Neural progenitor cell (in vitro differentiated cells): Measurements from ENCODE around the gene STK39. TPM values are rescaled to one million over a fixed set of nuclear protein-coding genes. Genes with fewer than 3 reads are reported as not detected.

Source experiments
- DNase-seq: peaks from one replicate; pipeline ENCODE4 v3.0.0-alpha.2; 2016; ENCODE audit warnings: low spot score
- H2AFZ ChIP-seq: fragments of 200-600 bp; sonication (generic); replicated peaks from 2 replicates; pipeline ENCODE4 v1.6.1; 2016; ENCODE audit warnings: antibody characterized with exemption
- H3F3A ChIP-seq: fragments of 200-600 bp; sonication (generic); 2 replicates; pipeline ENCODE4 v1.6.1; 2016; ENCODE audit warnings: antibody characterized with exemption, low read depth
- H3K27ac ChIP-seq: fragments of 200-600 bp; sonication (generic); 2 replicates; pipeline ENCODE4 v1.5.1; 2016; ENCODE audit warnings: mild to moderate bottlenecking
- H3K27me3 ChIP-seq: fragments of 200-600 bp; sonication (generic); 2 replicates; pipeline ENCODE4 v1.6.1; 2016; ENCODE audit warnings: mild to moderate bottlenecking, moderate library complexity
- H3K36me3 ChIP-seq: fragments of 200-600 bp; sonication (generic); 2 replicates; pipeline ENCODE4 v1.5.1; 2016
- H3K4me1 ChIP-seq: fragments of 200-600 bp; sonication (generic); 2 replicates; pipeline ENCODE4 v1.6.1; 2016; ENCODE audit warnings: mixed run types
- H3K4me2 ChIP-seq: fragments of 200-600 bp; sonication (generic); 2 replicates; pipeline ENCODE4 v1.6.1; 2016
- H3K4me3 ChIP-seq: fragments of 200-600 bp; sonication (generic); 2 replicates; pipeline ENCODE4 v1.5.1; 2016
- H3K79me2 ChIP-seq: fragments of 200-600 bp; sonication (generic); 2 replicates; pipeline ENCODE4 v1.6.1; 2016; ENCODE audit warnings: low read depth
- H3K9ac ChIP-seq: fragments of 200-600 bp; sonication (generic); 2 replicates; pipeline ENCODE4 v1.6.1; 2016
- H3K9me3 ChIP-seq: fragments of 200-600 bp; sonication (generic); 2 replicates; pipeline ENCODE4 v1.5.1; 2016; ENCODE audit warnings: low read depth
- H4K20me1 ChIP-seq: fragments of 200-600 bp; sonication (generic); 2 replicates; pipeline ENCODE4 v1.6.1; 2016; ENCODE audit warnings: low read depth
- H3K27ac Mint-ChIP-seq: 3 replicates; pipeline ENCODE4 v1.8.0; 2021; ENCODE audit warnings: mixed read lengths
- H3K27me3 Mint-ChIP-seq: 2 replicates; pipeline ENCODE4 v1.8.0; 2022; ENCODE audit warnings: low read depth, mild to moderate bottlenecking, inconsistent platforms, moderate library complexity, mixed read lengths; ENCODE audit not compliant: insufficient read depth
- H3K36me3 Mint-ChIP-seq: 3 replicates; pipeline ENCODE4 v1.8.0; 2021; ENCODE audit warnings: mixed read lengths
- H3K4me1 Mint-ChIP-seq: 3 replicates; pipeline ENCODE4 v1.8.0; 2021; ENCODE audit warnings: mixed read lengths
- H3K4me3 Mint-ChIP-seq: 3 replicates; pipeline ENCODE4 v1.8.0; 2021; ENCODE audit warnings: mild to moderate bottlenecking, moderate library complexity, mixed read lengths
- H3K9me3 Mint-ChIP-seq: 3 replicates; pipeline ENCODE4 v1.8.0; 2020; ENCODE audit warnings: mixed read lengths
- CTCF ChIP-seq: fragments of 200-600 bp; sonication (generic); IDR thresholded peaks from 2 replicates; pipeline ENCODE4 v1.5.1; 2017; ENCODE audit warnings: antibody characterized with exemption, mild to moderate bottlenecking
- EZH2 ChIP-seq: fragments of 200-600 bp; sonication (generic); IDR thresholded peaks from 2 replicates; pipeline ENCODE4 v1.6.1; 2017; ENCODE audit warnings: antibody characterized with exemption, mild to moderate bottlenecking, moderate library complexity
- EZH2phosphoT487 ChIP-seq: fragments of 200-600 bp; sonication (generic); IDR thresholded peaks from 2 replicates; pipeline ENCODE4 v1.6.1; 2017; ENCODE audit warnings: antibody characterized with exemption
- total RNA-seq: library from RNA; depleted of rRNA; stranded (reverse); fragments of >200 nt; gene quantifications from 2 replicates; pipeline ENCODE4 v1.2.3, GENCODE V29; 2015; ENCODE audit warnings: low replicate concordance

Gene STK39
- total RNA-seq, 1 donor from 2014 or later = 23.8 TPM

GRCh38 chr2:168054657-168055056 lies 192.7 kb downstream of the STK39 start:
- no peak for TF ChIP-seq CTCF
- H2AFZ ChIP-seq = no peak overlapping the region
- peaks cover 16% of the 10 kb centered on the region for H3K4me1 Mint-ChIP-seq
- H3K36me3 Mint-ChIP-seq = peaks cover 4% of the 10 kb centered on the region
- peaks cover 13% of the 10 kb centered on the region for H3F3A ChIP-seq
- H3K9me3 Mint-ChIP-seq = no peaks in the 10 kb centered on the region
- DNase-seq = peak; percentile 29
- H3K9ac ChIP-seq = no peak overlapping the region
- no peak overlapping the region for H3K27ac Mint-ChIP-seq
- H3K79me2 ChIP-seq = no peaks in the 10 kb centered on the region
- no peaks in the 10 kb centered on the region for H3K36me3 ChIP-seq
- no peaks in the 10 kb centered on the region for H3K27me3 ChIP-seq
- no peaks in the 10 kb centered on the region for H3K27me3 Mint-ChIP-seq
- no peak overlapping the region for H3K4me3 Mint-ChIP-seq
- H3K9me3 ChIP-seq = no peaks in the 10 kb centered on the region
- no peak overlapping the region for H3K4me3 ChIP-seq
- no peaks in the 10 kb centered on the region for H4K20me1 ChIP-seq
- no peak overlapping the region for H3K27ac ChIP-seq
- peaks cover 38% of the 10 kb centered on the region for H3K4me1 ChIP-seq
- H3K4me2 ChIP-seq = peak overlapping the region; percentile 41

- Histone ChIP-seq H4K20me1 (no peaks in the 10 kb centered on the region), H3K4me1 (peaks cover 38% of the 10 kb centered on the region), H3K4me2 (no peak overlapping the region), H3K4me3 (no peak overlapping the region), H3K27me3 (no peaks in the 10 kb centered on the region), H3K79me2 (no peaks in the 10 kb centered on the region), H3K36me3 (no peaks in the 10 kb centered on the region), H3K9me3 (no peaks in the 10 kb centered on the region), H3F3A (peaks cover 13% of the 10 kb centered on the region), H3K27ac (no peak overlapping the region), H2AFZ (no peak overlapping the region), H3K9ac (no peak overlapping the region)
- TF ChIP-seq CTCF = no peak
- TF ChIP-seq EZH2 = no peak
- TF ChIP-seq EZH2phosphoT487 = no peak
- H3K9me3 Mint-ChIP-seq = no peaks in the 10 kb centered on the region
- H3K4me3 Mint-ChIP-seq = no peak overlapping the region
- H3K4me1 Mint-ChIP-seq = peaks cover 18% of the 10 kb centered on the region
- peaks cover 5% of the 10 kb centered on the region for H3K36me3 Mint-ChIP-seq
- no peak for DNase-seq
- H3K27ac Mint-ChIP-seq = no peak overlapping the region
- H3K27me3 Mint-ChIP-seq = no peaks in the 10 kb centered on the region
Measured at GRCh38 chr2:168053676-168054075, 193.7 kb downstream of the STK39 start.

- no peaks in the 10 kb centered on the region for H3K27me3 Mint-ChIP-seq
- H3K36me3 Mint-ChIP-seq = peaks cover 5% of the 10 kb centered on the region
- peaks cover 13% of the 10 kb centered on the region for H3F3A ChIP-seq
- H3K79me2 ChIP-seq = no peaks in the 10 kb centered on the region
- no peak overlapping the region for H3K9ac ChIP-seq
- H3K4me1 ChIP-seq = peaks cover 38% of the 10 kb centered on the region
- peak; percentile 6 for DNase-seq
- no peaks in the 10 kb centered on the region for H4K20me1 ChIP-seq
- no peak overlapping the region for H3K27ac Mint-ChIP-seq
- TF ChIP-seq CTCF (no peak), EZH2phosphoT487 (no peak), EZH2 (no peak)
- no peak overlapping the region for H3K27ac ChIP-seq
- no peaks in the 10 kb centered on the region for H3K9me3 ChIP-seq
- H3K4me3 Mint-ChIP-seq = no peak overlapping the region
- no peaks in the 10 kb centered on the region for H3K9me3 Mint-ChIP-seq
- no peak overlapping the region for H3K4me2 ChIP-seq
- no peak overlapping the region for H3K4me3 ChIP-seq
- H3K27me3 ChIP-seq = no peaks in the 10 kb centered on the region
- H3K4me1 Mint-ChIP-seq = peaks cover 18% of the 10 kb centered on the region
- no peak overlapping the region for H2AFZ ChIP-seq
- H3K36me3 ChIP-seq = no peaks in the 10 kb centered on the region
Measured at GRCh38 chr2:168052773-168053172, 194.6 kb downstream of the STK39 start.
